Measurements from ENCODE around the gene HNRNPA3.

The HNRNPA3 gene

DNA sequence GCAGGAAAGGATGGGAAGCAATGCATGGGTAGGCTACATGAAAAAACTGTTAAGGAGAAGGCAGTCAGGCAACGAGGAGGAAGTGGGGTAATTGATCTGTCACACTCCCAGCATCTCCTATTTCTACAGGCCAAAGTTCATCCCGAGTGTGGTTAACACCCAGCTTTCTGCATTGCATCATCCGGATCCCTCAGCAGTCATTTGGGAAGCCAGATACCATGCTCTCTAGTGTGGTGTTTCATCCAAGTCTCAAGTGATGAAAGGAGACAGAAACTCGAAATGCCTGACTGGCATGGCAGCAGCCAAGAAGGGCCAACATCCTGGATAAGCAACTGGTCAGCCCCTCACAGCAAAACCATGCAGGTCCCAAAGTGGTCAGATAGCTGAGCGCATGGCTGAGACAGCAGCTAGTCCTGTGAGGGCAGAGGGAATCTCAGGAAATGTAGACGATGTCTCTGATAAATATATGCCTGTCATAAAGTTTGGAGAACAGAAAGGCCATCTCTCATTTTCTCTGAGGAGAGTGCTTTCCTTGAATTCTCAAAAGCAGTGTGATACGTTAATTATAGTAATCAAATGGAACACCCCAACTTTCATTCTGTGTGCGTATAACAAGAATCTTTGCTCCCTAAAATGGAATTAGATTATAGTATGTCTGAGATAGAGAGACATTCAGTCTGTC, 24.8 kb upstream of the HNRNPA3 start (continued):
- TF ChIP-seq, protein P1, sequence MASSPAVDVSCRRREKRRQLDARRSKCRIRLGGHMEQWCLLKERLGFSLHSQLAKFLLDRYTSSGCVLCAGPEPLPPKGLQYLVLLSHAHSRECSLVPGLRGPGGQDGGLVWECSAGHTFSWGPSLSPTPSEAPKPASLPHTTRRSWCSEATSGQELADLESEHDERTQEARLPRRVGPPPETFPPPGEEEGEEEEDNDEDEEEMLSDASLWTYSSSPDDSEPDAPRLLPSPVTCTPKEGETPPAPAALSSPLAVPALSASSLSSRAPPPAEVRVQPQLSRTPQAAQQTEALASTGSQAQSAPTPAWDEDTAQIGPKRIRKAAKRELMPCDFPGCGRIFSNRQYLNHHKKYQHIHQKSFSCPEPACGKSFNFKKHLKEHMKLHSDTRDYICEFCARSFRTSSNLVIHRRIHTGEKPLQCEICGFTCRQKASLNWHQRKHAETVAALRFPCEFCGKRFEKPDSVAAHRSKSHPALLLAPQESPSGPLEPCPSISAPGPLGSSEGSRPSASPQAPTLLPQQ (tag by site-specific recombination; IDR thresholded peaks at IDR 0.05) = 0 out of 2 replicates have a peak, but pooled peaks have one; percentile 31
- TF ChIP-seq OSR2 (tag by site-specific recombination; IDR thresholded peaks at IDR 0.05) (peak; percentile 57), ZNF768 (tag by site-specific recombination; IDR thresholded peaks at IDR 0.05) (no peak), HOXA7 (CRISPR knock-in tag; IDR thresholded peaks at IDR 0.05; ENCODE audit: borderline replicate concordance) (no peak), KLF16 (tag by site-specific recombination; IDR thresholded peaks at IDR 0.05) (peak; percentile 33; the same call in 1 of the 2 replicates), ZEB2 (tag by site-specific recombination; IDR thresholded peaks at IDR 0.05) (peak; percentile 69), ZNF610 (tag by site-specific recombination; IDR thresholded peaks at IDR 0.05; ENCODE audit: borderline replicate concordance) (no peak), BCL11B (tag by site-specific recombination; IDR thresholded peaks at IDR 0.05; ENCODE audit: low read depth) (no peak), ZNF549 (tag by site-specific recombination; IDR thresholded peaks at IDR 0.05) (no peak), FEZF1 (tag by site-specific recombination; IDR thresholded peaks at IDR 0.05) (peak; percentile 67), ZNF658 (tag by site-specific recombination; IDR thresholded peaks at IDR 0.05) (no peak), ZNF426 (tag by site-specific recombination; IDR thresholded peaks at IDR 0.05) (no peak), ZNF843 (tag by site-specific recombination; IDR thresholded peaks at IDR 0.05) (0 out of 2 replicates have a peak, but pooled peaks have one; percentile 54), TRIM28 (IDR thresholded peaks at IDR 0.05; ENCODE audit: borderline replicate concordance, low read length) (peak; percentile 68; the same call in 1 of the 2 replicates)
- TF ChIP-seq, protein P2, sequence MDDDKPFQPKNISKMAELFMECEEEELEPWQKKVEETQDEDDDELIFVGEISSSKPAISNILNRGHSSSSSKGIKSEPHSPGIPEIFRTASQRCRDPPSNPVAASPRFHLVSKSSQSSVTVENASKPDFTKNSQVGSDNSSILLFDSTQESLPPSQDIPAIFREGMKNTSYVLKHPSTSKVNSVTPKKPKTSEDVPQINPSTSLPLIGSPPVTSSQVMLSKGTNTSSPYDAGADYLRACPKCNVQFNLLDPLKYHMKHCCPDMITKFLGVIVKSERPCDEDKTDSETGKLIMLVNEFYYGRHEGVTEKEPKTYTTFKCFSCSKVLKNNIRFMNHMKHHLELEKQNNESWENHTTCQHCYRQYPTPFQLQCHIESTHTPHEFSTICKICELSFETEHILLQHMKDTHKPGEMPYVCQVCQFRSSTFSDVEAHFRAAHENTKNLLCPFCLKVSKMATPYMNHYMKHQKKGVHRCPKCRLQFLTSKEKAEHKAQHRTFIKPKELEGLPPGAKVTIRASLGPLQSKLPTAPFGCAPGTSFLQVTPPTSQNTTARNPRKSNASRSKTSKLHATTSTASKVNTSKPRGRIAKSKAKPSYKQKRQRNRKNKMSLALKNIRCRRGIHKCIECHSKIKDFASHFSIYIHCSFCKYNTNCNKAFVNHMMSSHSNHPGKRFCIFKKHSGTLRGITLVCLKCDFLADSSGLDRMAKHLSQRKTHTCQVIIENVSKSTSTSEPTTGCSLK (tag by site-specific recombination; IDR thresholded peaks at IDR 0.05) = no peak
- TF ChIP-seq, protein P3, sequence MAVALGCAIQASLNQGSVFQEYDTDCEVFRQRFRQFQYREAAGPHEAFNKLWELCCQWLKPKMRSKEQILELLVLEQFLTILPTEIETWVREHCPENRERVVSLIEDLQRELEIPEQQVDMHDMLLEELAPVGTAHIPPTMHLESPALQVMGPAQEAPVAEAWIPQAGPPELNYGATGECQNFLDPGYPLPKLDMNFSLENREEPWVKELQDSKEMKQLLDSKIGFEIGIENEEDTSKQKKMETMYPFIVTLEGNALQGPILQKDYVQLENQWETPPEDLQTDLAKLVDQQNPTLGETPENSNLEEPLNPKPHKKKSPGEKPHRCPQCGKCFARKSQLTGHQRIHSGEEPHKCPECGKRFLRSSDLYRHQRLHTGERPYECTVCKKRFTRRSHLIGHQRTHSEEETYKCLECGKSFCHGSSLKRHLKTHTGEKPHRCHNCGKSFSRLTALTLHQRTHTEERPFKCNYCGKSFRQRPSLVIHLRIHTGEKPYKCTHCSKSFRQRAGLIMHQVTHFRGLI (tag by site-specific recombination; IDR thresholded peaks at IDR 0.05) = no peak
- TF ChIP-seq, protein P4, sequence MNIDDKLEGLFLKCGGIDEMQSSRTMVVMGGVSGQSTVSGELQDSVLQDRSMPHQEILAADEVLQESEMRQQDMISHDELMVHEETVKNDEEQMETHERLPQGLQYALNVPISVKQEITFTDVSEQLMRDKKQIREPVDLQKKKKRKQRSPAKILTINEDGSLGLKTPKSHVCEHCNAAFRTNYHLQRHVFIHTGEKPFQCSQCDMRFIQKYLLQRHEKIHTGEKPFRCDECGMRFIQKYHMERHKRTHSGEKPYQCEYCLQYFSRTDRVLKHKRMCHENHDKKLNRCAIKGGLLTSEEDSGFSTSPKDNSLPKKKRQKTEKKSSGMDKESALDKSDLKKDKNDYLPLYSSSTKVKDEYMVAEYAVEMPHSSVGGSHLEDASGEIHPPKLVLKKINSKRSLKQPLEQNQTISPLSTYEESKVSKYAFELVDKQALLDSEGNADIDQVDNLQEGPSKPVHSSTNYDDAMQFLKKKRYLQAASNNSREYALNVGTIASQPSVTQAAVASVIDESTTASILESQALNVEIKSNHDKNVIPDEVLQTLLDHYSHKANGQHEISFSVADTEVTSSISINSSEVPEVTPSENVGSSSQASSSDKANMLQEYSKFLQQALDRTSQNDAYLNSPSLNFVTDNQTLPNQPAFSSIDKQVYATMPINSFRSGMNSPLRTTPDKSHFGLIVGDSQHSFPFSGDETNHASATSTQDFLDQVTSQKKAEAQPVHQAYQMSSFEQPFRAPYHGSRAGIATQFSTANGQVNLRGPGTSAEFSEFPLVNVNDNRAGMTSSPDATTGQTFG (tag by site-specific recombination; IDR thresholded peaks at IDR 0.05; ENCODE audit: borderline replicate concordance) = no peak
- TF ChIP-seq, protein P5, sequence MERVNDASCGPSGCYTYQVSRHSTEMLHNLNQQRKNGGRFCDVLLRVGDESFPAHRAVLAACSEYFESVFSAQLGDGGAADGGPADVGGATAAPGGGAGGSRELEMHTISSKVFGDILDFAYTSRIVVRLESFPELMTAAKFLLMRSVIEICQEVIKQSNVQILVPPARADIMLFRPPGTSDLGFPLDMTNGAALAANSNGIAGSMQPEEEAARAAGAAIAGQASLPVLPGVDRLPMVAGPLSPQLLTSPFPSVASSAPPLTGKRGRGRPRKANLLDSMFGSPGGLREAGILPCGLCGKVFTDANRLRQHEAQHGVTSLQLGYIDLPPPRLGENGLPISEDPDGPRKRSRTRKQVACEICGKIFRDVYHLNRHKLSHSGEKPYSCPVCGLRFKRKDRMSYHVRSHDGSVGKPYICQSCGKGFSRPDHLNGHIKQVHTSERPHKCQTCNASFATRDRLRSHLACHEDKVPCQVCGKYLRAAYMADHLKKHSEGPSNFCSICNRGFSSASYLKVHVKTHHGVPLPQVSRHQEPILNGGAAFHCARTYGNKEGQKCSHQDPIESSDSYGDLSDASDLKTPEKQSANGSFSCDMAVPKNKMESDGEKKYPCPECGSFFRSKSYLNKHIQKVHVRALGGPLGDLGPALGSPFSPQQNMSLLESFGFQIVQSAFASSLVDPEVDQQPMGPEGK (tag by site-specific recombination; IDR thresholded peaks at IDR 0.05) = 0 out of 2 replicates have a peak, but pooled peaks have one; percentile 27
- TF ChIP-seq, protein P6, sequence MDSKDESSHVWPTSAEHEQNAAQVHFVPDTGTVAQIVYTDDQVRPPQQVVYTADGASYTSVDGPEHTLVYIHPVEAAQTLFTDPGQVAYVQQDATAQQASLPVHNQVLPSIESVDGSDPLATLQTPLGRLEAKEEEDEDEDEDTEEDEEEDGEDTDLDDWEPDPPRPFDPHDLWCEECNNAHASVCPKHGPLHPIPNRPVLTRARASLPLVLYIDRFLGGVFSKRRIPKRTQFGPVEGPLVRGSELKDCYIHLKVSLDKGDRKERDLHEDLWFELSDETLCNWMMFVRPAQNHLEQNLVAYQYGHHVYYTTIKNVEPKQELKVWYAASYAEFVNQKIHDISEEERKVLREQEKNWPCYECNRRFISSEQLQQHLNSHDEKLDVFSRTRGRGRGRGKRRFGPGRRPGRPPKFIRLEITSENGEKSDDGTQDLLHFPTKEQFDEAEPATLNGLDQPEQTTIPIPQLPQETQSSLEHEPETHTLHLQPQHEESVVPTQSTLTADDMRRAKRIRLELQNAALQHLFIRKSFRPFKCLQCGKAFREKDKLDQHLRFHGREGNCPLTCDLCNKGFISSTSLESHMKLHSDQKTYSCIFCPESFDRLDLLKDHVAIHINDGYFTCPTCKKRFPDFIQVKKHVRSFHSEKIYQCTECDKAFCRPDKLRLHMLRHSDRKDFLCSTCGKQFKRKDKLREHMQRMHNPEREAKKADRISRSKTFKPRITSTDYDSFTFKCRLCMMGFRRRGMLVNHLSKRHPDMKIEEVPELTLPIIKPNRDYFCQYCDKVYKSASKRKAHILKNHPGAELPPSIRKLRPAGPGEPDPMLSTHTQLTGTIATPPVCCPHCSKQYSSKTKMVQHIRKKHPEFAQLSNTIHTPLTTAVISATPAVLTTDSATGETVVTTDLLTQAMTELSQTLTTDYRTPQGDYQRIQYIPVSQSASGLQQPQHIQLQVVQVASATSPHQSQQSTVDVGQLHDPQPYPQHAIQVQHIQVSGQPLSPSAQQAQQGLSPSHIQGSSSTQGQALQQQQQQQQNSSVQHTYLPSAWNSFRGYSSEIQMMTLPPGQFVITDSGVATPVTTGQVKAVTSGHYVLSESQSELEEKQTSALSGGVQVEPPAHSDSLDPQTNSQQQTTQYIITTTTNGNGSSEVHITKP (tag by site-specific recombination; IDR thresholded peaks at IDR 0.05) = peak; percentile 53
- TF ChIP-seq, protein P7, sequence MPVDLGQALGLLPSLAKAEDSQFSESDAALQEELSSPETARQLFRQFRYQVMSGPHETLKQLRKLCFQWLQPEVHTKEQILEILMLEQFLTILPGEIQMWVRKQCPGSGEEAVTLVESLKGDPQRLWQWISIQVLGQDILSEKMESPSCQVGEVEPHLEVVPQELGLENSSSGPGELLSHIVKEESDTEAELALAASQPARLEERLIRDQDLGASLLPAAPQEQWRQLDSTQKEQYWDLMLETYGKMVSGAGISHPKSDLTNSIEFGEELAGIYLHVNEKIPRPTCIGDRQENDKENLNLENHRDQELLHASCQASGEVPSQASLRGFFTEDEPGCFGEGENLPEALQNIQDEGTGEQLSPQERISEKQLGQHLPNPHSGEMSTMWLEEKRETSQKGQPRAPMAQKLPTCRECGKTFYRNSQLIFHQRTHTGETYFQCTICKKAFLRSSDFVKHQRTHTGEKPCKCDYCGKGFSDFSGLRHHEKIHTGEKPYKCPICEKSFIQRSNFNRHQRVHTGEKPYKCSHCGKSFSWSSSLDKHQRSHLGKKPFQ (tag by site-specific recombination; IDR thresholded peaks at IDR 0.05) = no peak
- TF ChIP-seq, protein P8, sequence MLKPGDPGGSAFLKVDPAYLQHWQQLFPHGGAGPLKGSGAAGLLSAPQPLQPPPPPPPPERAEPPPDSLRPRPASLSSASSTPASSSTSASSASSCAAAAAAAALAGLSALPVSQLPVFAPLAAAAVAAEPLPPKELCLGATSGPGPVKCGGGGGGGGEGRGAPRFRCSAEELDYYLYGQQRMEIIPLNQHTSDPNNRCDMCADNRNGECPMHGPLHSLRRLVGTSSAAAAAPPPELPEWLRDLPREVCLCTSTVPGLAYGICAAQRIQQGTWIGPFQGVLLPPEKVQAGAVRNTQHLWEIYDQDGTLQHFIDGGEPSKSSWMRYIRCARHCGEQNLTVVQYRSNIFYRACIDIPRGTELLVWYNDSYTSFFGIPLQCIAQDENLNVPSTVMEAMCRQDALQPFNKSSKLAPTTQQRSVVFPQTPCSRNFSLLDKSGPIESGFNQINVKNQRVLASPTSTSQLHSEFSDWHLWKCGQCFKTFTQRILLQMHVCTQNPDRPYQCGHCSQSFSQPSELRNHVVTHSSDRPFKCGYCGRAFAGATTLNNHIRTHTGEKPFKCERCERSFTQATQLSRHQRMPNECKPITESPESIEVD (tag by site-specific recombination; IDR thresholded peaks at IDR 0.05) = no peak
